ENCODE measurements around the gene GTF2IRD2.
"Not testable (repeated sequence)": the region's sequence is repeated elsewhere in the genome, so short reads cannot be mapped to it uniquely, and the experiment has no call there.

Gene GTF2IRD2

GRCh38 chr7:74850833-74851721 is at the start of gene GTF2IRD2:
GTF2IRD2 (minus strand) TSS chr7:74851605; CDS start chr7:74836378, 15,227 bp downstream.
- not testable (repeated sequence) for DNase-seq (ENCODE audit: low read depth); H3K4me3 ChIP-seq (replicated peaks; ENCODE audit: low read depth, low read length)

GRCh38 chr7:74890158-74891123 is 39.0 kb upstream of the GTF2IRD2 start:
- peak overlapping the region; percentile 58 for H3K4me3 ChIP-seq (replicated peaks; ENCODE audit: low read depth, low read length)
- DNase-seq (ENCODE audit: low read depth), result peak; percentile 74

DNA sequence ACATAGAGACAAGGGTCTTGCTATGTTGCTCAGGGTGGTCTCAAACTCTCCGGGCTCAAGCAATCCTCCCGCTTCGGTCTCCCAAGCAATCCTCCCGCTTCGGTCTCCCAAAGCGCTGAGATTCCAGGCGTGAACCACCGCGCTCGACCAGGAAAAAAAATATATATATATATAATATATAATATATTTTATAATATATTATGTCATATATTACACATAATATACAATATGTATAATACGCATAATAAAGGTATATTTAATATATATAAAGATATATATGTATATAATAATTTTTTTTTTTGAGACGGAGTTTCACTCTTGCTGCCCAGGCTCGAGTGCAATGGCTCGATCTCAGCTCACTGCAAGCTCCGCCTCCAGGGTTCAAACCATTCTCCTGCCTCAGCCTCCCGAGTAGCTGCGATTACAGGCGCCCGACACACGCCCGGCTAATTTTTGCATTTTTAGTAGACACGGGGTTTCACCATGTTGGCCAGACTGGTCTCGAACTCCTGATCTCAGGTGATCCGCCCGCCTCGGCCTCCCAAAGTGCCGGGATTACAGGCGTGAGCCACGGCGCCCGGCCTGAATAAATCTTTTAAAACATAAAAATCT is 38.2 kb upstream of the GTF2IRD2 start:
- DNase-seq (ENCODE audit: low read depth), result not testable (repeated sequence)
- peak overlapping the region; percentile 31 for H3K4me3 ChIP-seq (replicated peaks; ENCODE audit: low read depth, low read length)

- H3K4me3 ChIP-seq (replicated peaks; ENCODE audit: low read depth, low read length); DNase-seq (ENCODE audit: low read depth): not testable (repeated sequence)
Measured at GRCh38 chr7:74885295-74885694, 33.9 kb upstream of the GTF2IRD2 start.

DNA sequence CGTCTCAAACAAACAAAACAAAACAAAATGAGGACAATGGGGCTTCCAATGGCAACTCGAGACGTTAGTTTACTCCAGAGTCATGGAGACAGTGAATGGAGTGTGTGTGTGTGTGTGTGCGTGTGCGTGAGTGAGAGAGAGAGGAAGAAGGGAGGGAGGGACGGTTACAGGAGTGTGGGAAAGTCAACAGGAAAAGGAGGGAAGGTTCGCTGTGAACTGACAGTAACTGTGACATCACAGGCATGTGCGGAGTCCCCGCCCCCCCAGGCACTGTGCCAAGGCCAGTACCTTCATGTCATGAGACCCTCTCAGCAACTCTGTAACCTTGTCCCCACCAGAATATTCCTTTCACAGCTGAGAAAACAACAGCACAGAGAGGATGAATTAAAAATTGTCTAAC is 30.7 kb upstream of the GTF2IRD2 start:
- DNase-seq (ENCODE audit: low read depth); H3K4me3 ChIP-seq (replicated peaks; ENCODE audit: low read depth, low read length): not testable (repeated sequence)

- H3K4me3 ChIP-seq (replicated peaks; ENCODE audit: low read depth, low read length), result not testable (repeated sequence)
- DNase-seq (ENCODE audit: low read depth), result peak; percentile 11
Measured at GRCh38 chr7:74874748-74875512, 23.5 kb upstream of the GTF2IRD2 start.

DNA sequence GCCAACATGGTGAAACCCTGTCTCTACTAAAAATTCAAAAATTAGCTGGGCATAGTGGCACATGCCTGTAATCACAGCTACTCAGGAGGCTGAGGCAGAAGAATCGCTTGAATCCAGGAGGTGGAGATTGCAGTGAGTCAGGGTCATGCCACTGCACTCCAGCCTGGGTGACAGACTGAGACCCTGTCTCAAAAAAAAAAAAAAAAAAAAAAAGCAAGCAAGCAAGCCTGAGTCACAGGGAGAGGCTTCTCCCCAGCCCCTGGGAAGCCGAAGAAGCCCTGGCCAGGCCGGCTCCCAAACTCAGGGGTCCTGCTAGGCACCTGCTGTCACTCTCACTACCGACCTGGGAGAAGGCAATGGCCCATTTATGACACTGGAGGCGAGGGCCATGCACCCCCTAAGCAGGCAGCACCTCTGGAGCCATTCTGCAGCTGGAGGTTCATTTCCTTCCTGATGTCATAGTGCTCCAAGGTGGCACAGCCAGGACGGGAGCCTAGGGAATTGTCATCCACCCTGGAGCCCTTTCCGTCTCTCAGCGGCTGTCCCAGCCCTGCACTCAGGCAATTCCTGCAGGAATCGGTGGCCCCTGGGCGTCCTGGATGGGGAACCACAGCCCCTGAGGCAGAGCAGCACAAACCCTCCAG is 22.8 kb upstream of the GTF2IRD2 start:
- DNase-seq (ENCODE audit: low read depth); H3K4me3 ChIP-seq (replicated peaks; ENCODE audit: low read depth, low read length): not testable (repeated sequence)

DNA sequence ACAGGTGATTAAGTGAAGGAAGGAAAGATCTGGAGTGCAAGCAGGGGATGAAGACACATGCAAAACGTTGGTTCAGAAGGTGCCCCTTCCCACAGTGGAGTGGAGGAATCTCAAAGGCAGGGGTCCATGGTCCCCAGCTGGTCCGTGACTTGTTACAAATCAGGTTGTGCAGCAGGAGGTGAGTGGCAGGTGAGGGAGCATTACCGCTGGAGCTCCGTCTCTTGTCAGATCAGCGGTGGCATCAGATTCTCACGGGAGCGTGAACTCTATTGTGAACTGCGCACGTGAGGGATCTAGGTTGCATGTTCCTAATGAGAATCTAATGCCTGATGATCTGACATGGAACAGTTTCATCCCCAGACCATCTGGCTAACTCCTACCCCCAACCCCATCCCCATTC is 21.1 kb upstream of the GTF2IRD2 start:
- not testable (repeated sequence) for DNase-seq (ENCODE audit: low read depth); H3K4me3 ChIP-seq (replicated peaks; ENCODE audit: low read depth, low read length)

DNA sequence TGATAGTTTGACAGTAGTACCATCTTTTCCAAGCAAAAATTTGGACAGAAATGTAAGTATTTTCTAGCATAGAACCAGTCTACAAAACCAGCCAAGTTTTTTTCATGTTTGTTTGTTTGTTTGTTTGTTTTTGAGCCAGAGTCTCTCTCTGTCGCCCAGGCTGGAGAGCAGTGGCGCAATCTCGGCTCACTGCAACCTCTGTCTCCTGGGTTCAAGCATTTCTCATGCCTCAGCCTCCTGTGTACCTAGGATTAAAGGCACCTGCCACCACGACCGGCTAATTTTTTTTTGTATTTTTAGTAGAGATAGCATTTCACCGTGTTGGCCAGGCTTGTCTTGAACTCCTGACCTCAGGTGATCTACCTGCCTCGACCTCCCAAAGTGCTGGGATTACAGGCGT is 14.4 kb upstream of the GTF2IRD2 start:
- not testable (repeated sequence) for DNase-seq (ENCODE audit: low read depth); H3K4me3 ChIP-seq (replicated peaks; ENCODE audit: low read depth, low read length)

DNA sequence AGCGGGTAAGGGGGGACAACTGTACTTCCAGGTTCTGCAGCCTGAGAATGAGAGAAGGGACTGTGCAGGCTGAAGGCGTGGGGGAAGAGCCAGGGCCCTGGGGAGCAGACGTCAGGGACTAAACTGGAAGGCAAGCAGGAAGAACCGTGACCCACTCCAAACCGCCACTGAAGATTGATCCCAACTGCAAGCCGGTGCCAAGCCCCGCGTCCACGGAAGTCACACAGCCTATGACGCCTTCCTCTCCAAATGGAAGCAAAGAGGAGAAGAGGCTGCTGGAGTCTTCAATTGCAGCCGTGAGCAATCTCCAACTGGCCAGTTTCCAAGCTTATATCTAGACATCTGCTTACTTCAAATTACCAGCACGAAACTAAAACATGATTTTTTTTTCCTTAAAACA is 1.6 kb downstream of the GTF2IRD2 start:
- not testable (repeated sequence) for H3K4me3 ChIP-seq (replicated peaks; ENCODE audit: low read depth, low read length); DNase-seq (ENCODE audit: low read depth)

DNA sequence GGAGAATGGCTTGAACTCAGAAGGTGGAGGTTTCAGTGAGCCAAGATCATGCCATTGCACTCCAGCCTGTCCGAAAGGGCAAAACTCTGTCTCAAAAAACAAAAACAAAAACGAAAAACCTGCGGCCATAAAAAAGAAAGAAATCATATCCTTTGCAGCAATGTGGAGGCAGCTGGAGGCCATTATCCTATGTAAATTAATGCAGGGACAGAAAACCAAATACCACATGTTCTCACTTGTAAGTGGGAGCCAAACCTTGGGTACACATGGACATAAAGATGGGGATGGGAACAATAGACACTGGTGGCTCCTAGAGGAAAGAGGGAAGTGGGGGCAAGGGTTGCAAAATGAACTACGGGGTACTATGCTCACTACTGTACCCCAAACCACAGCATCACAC is 21.0 kb downstream of the GTF2IRD2 start:
- not testable (repeated sequence) for DNase-seq (ENCODE audit: low read depth)

GRCh38 chr7:74829959-74830358 is 21.4 kb downstream of the GTF2IRD2 start:
- H3K4me3 ChIP-seq (replicated peaks; ENCODE audit: low read depth, low read length); DNase-seq (ENCODE audit: low read depth): not testable (repeated sequence)

More for the DNA sequence above, 21.0 kb downstream of the GTF2IRD2 start:
- H3K4me3 ChIP-seq (replicated peaks; ENCODE audit: low read depth, low read length), result not testable (repeated sequence)

DNA sequence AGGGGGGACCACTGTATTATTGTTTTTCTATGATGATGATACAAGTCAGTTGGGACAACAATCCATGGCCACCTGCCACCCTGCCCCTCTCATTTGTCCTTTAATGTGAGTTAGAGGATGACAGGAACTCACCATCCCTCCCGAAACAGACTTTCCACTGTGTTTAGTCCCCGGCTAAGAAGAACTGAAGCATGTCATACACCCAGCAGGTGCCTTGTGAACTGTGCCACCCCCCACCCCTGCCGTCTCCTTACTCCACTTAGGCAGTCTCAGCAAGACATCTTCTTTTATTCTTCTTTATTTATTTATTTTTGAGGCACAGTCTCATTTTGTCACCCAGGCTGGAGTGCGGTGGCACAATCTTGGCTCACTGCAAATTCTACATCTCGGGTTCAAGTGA is 30.1 kb downstream of the GTF2IRD2 start:
- not testable (repeated sequence) for DNase-seq (ENCODE audit: low read depth); H3K4me3 ChIP-seq (replicated peaks; ENCODE audit: low read depth, low read length)

GRCh38 chr7:74820146-74820805 is 31.1 kb downstream of the GTF2IRD2 start:
- DNase-seq (ENCODE audit: low read depth); H3K4me3 ChIP-seq (replicated peaks; ENCODE audit: low read depth, low read length): not testable (repeated sequence)

- H3K4me3 ChIP-seq (replicated peaks; ENCODE audit: low read depth, low read length); DNase-seq (ENCODE audit: low read depth): not testable (repeated sequence)
Measured at GRCh38 chr7:74815882-74816281, 35.5 kb downstream of the GTF2IRD2 start.

GRCh38 chr7:74798644-74799043 is 52.8 kb downstream of the GTF2IRD2 start:
- not testable (repeated sequence) for DNase-seq (ENCODE audit: low read depth); H3K4me3 ChIP-seq (replicated peaks; ENCODE audit: low read depth, low read length)
